ENCODE results near the gene PEX11B.

The PEX11B gene

GRCh38 chr1:145906954-145907753 lies 11.4 kb downstream of the PEX11B start:
- no peak for DNase-seq

GRCh38 chr1:145901312-145902021 lies 17.1 kb downstream of the PEX11B start:
- no peak for DNase-seq

- no peak for DNase-seq
Measured at GRCh38 chr1:145898756-145899155, 19.8 kb downstream of the PEX11B start.

DNA sequence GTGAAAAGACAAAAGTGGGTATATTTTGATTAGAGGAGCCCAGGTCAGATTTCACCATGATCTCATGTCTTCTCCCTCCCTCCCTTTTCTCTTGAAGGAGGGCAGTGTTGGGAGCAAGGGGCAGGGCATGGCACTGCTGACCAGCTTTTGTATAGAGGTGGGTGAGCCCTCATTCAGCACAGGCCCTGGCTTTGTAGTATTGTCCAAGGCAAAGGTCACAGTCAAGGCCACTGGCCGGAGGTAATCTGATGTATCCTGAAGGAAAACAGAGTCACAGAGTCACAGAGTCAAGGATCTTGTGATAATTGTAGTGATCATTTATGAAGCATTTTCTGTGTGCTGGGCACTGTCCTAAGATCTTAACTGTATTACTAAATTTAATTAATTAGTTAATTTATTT lies 20.5 kb downstream of the PEX11B start:
- no peak for DNase-seq

DNA sequence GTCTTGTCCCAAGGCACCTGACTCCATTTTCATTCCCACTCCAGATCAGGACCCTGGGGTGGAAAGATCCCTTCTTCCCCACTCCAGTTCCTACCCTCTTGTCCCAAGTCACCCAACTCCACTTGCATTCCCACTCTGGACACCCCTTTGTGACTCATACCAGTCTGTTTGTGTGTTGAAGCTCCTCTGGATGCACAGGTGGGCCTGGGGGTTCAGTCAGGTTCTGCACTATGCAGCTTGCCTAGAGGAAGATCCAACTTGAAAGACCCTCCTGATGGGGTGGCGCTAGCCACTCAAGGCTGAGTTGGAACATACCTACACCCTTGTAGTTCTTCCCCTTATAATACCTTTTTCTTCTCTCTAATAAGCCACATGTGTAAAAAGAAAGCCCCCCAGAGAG lies 23.0 kb downstream of the PEX11B start:
- no peak for DNase-seq

GRCh38 chr1:145893306-145894055 lies 25.0 kb downstream of the PEX11B start:
- DNase-seq: no peak

GRCh38 chr1:145892486-145893087 lies 25.9 kb downstream of the PEX11B start:
- no peak for DNase-seq

DNA sequence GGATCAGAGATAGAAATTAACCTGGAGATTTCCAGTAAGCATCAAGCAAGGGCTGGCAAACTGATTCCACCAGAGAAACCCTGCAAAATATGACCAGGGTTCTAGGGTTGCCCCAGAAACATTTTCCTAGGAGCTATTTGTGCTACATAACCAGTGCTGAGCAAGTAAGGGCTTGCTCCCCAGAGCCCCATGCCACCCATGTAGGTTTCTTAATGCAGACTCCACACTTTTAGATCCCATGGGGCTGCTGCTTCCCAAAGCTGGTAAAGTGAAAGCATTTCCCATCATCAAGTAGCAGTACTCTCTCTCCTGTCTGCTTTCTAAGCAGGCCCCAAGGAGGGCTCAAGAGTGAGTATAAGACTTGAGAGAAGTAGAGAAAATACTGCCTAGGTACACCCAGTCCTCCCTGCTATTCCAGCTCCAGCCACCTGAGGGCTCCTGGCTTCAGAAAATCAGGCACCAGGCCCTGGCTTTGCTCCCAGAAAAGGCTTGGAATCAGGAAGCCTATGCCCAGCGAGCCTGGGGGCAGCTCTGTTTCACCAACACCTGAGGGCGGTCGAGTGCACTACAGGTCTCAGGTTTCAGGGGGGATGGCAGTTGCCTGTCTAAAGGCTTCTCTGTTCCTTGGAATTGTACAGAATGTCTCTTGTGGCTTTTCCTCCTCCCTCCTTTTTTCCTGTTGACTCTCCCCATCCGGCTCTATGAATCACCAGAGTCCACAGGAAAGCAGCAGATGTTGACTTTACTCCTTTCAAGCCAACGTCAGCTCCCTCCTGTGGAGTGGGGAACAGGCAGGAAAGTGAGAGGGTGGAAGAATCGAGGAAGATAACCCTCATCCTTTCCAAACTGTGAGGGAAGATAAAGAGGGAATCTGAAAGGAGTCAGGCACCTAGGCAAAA lies 26.7 kb downstream of the PEX11B start:
- peak; percentile 99 to 100 for DNase-seq

- DNase-seq: no peak
Measured at GRCh38 chr1:145891143-145891542, 27.4 kb downstream of the PEX11B start.

- DNase-seq: no peak
Measured at GRCh38 chr1:145889722-145890121, 28.8 kb downstream of the PEX11B start.

- DNase-seq: no peak
Measured at GRCh38 chr1:145887631-145888030, 30.9 kb downstream of the PEX11B start.

- DNase-seq: no peak
Measured at GRCh38 chr1:145886816-145887215, 31.7 kb downstream of the PEX11B start.

- DNase-seq: no peak
Measured at GRCh38 chr1:145886390-145886789, 32.1 kb downstream of the PEX11B start.

GRCh38 chr1:145885738-145886287 lies 32.7 kb downstream of the PEX11B start, which contains the start of gene ANKRD35:
Gene ANKRD35, minus strand, starts transcription at chr1:145885866. Its CDS starts 108 bp downstream, at chr1:145885758.
- DNase-seq: peak; percentile 78 to 97

GRCh38 chr1:145884675-145885074 lies 33.8 kb downstream of the PEX11B start:
- DNase-seq: no peak

DNA sequence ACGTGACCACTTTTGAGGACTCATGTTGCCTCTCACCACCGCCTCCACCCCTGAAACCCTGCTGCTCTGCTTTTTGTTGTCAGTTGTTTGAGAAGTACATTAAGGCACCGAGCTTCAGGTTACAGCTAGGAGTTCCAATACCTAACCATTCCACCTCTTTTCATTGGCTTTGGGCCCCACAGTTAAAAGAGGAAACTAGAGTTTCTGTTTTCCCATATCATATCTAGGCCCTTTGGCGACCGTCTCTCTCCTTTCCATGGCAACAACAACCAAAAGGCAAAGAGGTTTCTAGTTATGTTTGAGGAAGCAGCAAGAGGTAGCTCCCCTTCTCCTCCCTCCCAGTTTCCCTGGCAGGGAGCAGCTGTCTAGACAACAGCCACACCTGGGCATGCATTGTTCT lies 38.7 kb downstream of the PEX11B start:
- DNase-seq: peak in 1 of 2 experiments; percentile 35

DNA sequence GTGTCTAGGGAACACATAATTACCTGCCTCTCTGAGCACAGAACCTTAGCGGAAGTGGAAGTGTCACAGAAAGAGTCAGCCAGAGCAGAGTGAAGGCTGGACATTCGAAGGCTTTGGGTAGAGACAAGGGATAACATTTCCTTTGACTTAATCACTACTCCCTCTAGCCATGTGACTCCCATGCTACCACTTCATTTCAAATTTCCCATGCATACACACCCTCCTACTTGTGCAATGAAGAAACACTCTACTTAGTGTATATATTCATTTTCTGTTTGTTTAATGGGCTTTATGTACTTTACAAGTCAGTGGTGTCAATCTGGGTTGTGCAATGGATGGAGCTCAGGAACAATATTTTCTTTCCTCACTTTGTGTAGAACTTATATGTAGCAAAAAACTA lies 39.8 kb downstream of the PEX11B start:
- no peak for DNase-seq

DNA sequence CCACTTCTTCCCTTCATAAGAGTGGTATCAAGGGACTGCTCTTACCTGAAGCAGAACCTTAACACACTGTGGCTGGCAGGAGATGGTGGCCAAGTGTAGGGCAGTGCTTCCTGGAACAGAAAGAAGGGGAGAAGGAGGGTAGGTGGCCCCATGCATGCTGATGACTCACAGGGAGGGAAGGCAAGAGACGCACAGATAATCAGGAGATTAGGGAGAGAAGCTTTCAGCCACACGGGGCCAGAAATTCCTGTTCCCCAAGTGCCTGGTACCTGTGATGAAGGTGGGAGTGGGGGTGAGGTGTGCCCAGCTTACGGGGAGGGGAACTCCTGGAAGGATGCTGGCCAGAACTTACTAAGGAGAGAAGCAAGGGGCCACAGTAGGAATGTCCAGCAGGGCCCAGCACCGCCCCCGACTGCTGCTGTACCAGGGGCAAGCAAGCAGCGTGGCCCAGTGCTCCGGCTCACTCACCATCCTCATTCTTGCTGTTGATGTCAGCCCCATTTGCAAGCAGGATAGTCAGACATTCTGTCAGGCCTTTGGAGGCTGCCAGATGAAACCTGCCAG lies 40.5 kb downstream of the PEX11B start:
- no peak for DNase-seq

- no peak for DNase-seq
Measured at GRCh38 chr1:145874646-145875045, 43.9 kb downstream of the PEX11B start.

DNA sequence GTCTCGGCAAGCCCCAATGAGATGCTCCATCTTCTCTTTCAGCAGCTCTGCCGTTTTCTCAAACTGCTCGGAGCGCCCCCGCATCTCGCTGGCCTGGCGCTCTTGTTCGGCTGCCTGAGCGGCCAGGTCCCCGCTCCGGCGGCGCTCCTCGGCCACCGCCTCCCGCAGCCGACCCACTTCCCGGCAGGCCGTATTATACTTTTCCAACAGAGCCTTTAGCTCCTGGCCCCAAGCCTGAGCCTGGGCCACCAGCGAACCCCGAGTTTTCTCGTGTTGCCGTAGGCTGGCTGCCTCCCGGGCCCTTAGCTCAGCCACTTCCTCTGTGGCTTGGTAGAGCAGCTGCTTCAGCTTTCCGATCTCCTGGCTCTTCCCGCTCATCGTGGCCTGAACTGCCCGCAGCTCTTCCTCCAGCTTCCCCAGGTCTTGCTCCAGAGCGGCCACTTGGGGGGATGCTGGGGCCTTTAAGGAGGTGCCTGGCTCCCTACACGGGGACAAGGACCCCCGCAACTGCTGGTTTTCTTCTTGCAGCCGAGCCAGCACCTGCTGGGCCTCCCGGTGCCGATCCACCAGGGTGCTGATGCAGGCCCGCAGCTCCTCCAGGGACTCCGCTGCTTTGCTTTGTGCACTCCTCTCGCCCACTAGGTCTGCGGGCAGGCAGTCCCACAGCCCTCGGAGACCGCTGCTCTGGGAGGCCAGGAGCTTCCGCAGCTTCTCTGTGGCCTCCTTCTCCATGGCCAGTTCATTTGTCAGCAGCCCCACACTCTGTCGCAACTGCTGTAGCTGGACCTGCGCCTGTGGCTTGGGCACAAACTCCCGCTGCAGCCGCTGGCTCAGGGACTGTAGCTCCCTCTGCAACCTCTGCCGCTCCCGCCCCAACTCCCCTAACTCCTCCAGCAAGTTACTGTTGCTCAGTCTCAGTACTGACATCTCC lies 46.3 kb downstream of the PEX11B start:
- peak in 1 of 2 experiments; percentile 35 for DNase-seq
